Midbrain (tissue), 1 donor: ENCODE results near the gene MPP1.
"Not testable (repeated sequence)": the region's sequence is repeated elsewhere in the genome, so short reads cannot be mapped to it uniquely, and the experiment has no call there.

Experiments
- DNase-seq: peaks from one replicate; lab custom pipeline; 2025; lab: John Stamatoyannopoulos, UW

Gene MPP1

GRCh38 chrX:154804957-154805695 is at the start of gene MPP1:
MPP1 (minus strand) TSS chrX:154805485; CDS start chrX:154805373, 112 bp downstream.
- DNase-seq: peak; percentile 79

- DNase-seq: no peak
Observed at GRCh38 chrX:154850957-154851611, 45.8 kb upstream of the MPP1 start.

GRCh38 chrX:154840856-154841255 is 35.6 kb upstream of the MPP1 start:
- peak; percentile 4 for DNase-seq

- DNase-seq: no peak
Observed at GRCh38 chrX:154836163-154836562, 30.9 kb upstream of the MPP1 start.

GRCh38 chrX:154834562-154834961 is 29.3 kb upstream of the MPP1 start, which contains the start of gene SMIM9:
SMIM9 (minus strand) TSS chrX:154834662; CDS start chrX:154830856, 3,806 bp downstream.
- DNase-seq: no peak

GRCh38 chrX:154833746-154834274 is 28.5 kb upstream of the MPP1 start:
- DNase-seq: no peak

- DNase-seq: no peak
Observed at GRCh38 chrX:154829926-154830442, 24.7 kb upstream of the MPP1 start.

- no peak for DNase-seq
Observed at GRCh38 chrX:154829134-154829533, 23.8 kb upstream of the MPP1 start.

GRCh38 chrX:154828016-154828408 is 22.7 kb upstream of the MPP1 start:
- DNase-seq: no peak

- DNase-seq: no peak
Observed at GRCh38 chrX:154827194-154828015, 22.1 kb upstream of the MPP1 start.

GRCh38 chrX:154825586-154825985 is 20.3 kb upstream of the MPP1 start:
- DNase-seq: not testable (repeated sequence)

- DNase-seq: no peak
Observed at GRCh38 chrX:154824638-154825037, 19.4 kb upstream of the MPP1 start.

- DNase-seq: no peak
Observed at GRCh38 chrX:154822029-154822428, 16.7 kb upstream of the MPP1 start.

GRCh38 chrX:154821523-154821922 is 16.2 kb upstream of the MPP1 start:
- DNase-seq: no peak

- no peak for DNase-seq
Observed at GRCh38 chrX:154819771-154820341, 14.6 kb upstream of the MPP1 start.

- no peak for DNase-seq
Observed at GRCh38 chrX:154818916-154819770, 13.9 kb upstream of the MPP1 start.

GRCh38 chrX:154817048-154817618 is 11.8 kb upstream of the MPP1 start:
- not testable (repeated sequence) for DNase-seq

GRCh38 chrX:154816326-154816898 is 11.1 kb upstream of the MPP1 start:
- not testable (repeated sequence) for DNase-seq

GRCh38 chrX:154815274-154815818 is 10.1 kb upstream of the MPP1 start:
- no peak for DNase-seq

GRCh38 chrX:154813801-154814200 is 8.5 kb upstream of the MPP1 start:
- no peak for DNase-seq
